Raji (cell line): ENCODE data around the gene POLR2F.

Source experiments
- POLR2A ChIP-seq: IDR thresholded peaks from 2 replicates; pipeline ENCODE4 v1.6.1; 2011; ENCODE audit warnings: low read depth, low read length, control low read depth; ENCODE audit not compliant: insufficient read depth

Gene POLR2F

GRCh38 chr22:37983860-37984791, 30.6 kb downstream of the POLR2F start, which contains the start of gene SOX10:
Gene SOX10, minus strand, starts transcription at chr22:37984555. Its CDS starts 771 bp downstream, at chr22:37983784.
- TF ChIP-seq POLR2A, result no peak

GRCh38 chr22:37985050-37985585, 31.6 kb downstream of the POLR2F start:
- TF ChIP-seq POLR2A, result no peak

- no peak for TF ChIP-seq POLR2A
Observed at GRCh38 chr22:37985751-37986281, 32.3 kb downstream of the POLR2F start.

- no peak for TF ChIP-seq POLR2A
Observed at GRCh38 chr22:37986371-37986770, 32.9 kb downstream of the POLR2F start.

GRCh38 chr22:37989146-37990045, 35.9 kb downstream of the POLR2F start:
- TF ChIP-seq POLR2A, result no peak

- TF ChIP-seq POLR2A, result no peak
Observed at GRCh38 chr22:37990301-37990700, 36.8 kb downstream of the POLR2F start.

- TF ChIP-seq POLR2A, result no peak
Observed at GRCh38 chr22:37990862-37991261, 37.4 kb downstream of the POLR2F start.

GRCh38 chr22:37991731-37992442, 38.4 kb downstream of the POLR2F start:
- no peak for TF ChIP-seq POLR2A

- no peak for TF ChIP-seq POLR2A
Observed at GRCh38 chr22:37994049-37994448, 40.5 kb downstream of the POLR2F start.

- no peak for TF ChIP-seq POLR2A
Observed at GRCh38 chr22:37994982-37995381, 41.5 kb downstream of the POLR2F start.

- no peak for TF ChIP-seq POLR2A
Observed at GRCh38 chr22:37995460-37995859, 42.0 kb downstream of the POLR2F start.

- TF ChIP-seq POLR2A, result no peak
Observed at GRCh38 chr22:37996079-37996478, 42.6 kb downstream of the POLR2F start.

GRCh38 chr22:37996515-37997246, 43.2 kb downstream of the POLR2F start:
- no peak for TF ChIP-seq POLR2A

GRCh38 chr22:37998543-37998942, 45.0 kb downstream of the POLR2F start:
- TF ChIP-seq POLR2A, result no peak

GRCh38 chr22:37999236-37999635, 45.7 kb downstream of the POLR2F start:
- no peak for TF ChIP-seq POLR2A
